Heart right ventricle (tissue), 16 donors: Measurements from ENCODE around the gene APOA4. TPM values are rescaled to one million over a fixed set of nuclear protein-coding genes. Genes with fewer than 3 reads are reported as not detected.

Source experiments
- ATAC-seq, 8 donors: fragments of 200-7000 bp; cut with Tn5 transposase; one replicate each; pipeline ENCODE4 v1.9.1; 2020; ENCODE audit warnings: mild to moderate bottlenecking in 8 of 8, moderate library complexity in 8 of 8, moderate number of reproducible peaks in 1 of 8
- DNase-seq, 2 donors: peaks; one replicate each; pipeline ENCODE4 v3.0.0-alpha.2; 2020
- H3K27ac ChIP-seq, 10 donors: fragments of 200-600 bp; sonication (generic) in 2 of 10; one replicate each; pipeline versions ENCODE4 v1.5.0 to v1.8.0; 2020 to 2022; ENCODE audit warnings: mild to moderate bottlenecking in 3 of 10
- H3K27me3 ChIP-seq, 7 donors: fragments of 200-600 bp; one replicate each; pipeline ENCODE4 v1.8.0; 2021 to 2022; ENCODE audit warnings: mild to moderate bottlenecking in 2 of 7
- H3K36me3 ChIP-seq, 9 donors: fragments of 200-600 bp; sonication (generic) in 1 of 9; one replicate each; pipeline versions ENCODE4 v1.5.0 to v1.8.0; 2020 to 2022; ENCODE audit warnings: mild to moderate bottlenecking in 2 of 9
- H3K4me1 ChIP-seq, 9 donors: fragments of 200-600 bp; sonication (generic) in 1 of 9; one replicate each; pipeline versions ENCODE4 v1.5.0 to v1.8.0; 2020 to 2022; ENCODE audit warnings: mild to moderate bottlenecking in 4 of 9
- H3K4me3 ChIP-seq, 10 donors: fragments of 200-600 bp; sonication (generic) in 2 of 10; one replicate each; pipeline versions ENCODE4 v1.5.0 to v1.8.0; 2020 to 2022; ENCODE audit warnings: mild to moderate bottlenecking in 7 of 10, moderate library complexity in 2 of 10
- H3K9me3 ChIP-seq, 11 donors: fragments of 200-600 bp in 10 of 11; sonication (generic) in 2 of 11; one replicate each; pipeline versions ENCODE4 v1.5.0 to v1.8.0; 2013 to 2022; ENCODE audit warnings: mild to moderate bottlenecking in 2 of 11, control low read depth in 1 of 11, moderate library complexity in 1 of 11
- CTCF ChIP-seq, 9 donors: fragments of 200-600 bp; sonication (generic) in 2 of 9; IDR thresholded peaks; one replicate each; pipeline versions ENCODE4 v1.5.0 to v1.8.0; 2021 to 2022; ENCODE audit warnings: antibody characterized with exemption in 9 of 9, mild to moderate bottlenecking in 5 of 9, moderate library complexity in 1 of 9
- WGBS, 2 donors: extraction: QIAGEN DNeasy Blood & Tissue Kit; methylation state at CpG; one replicate each; pipeline ENCODE4 v1.1.7; 2013; ENCODE audit warnings: inconsistent platforms in 1 of 2; 5-methylcytosine and 5-hydroxymethylcytosine counted together
- intact Hi-C, 10 donors: fragments of 100-400 bp; cut with DNase I; formaldehyde crosslinking; loops; one replicate each; pipeline versions ENCODE4 v1.11.1 to v1.14.2; 2022
- polyA plus RNA-seq, 2 donors: library from polyadenylated mRNA; stranded (reverse); fragments of 200-250 nt; gene quantifications; one replicate each; pipeline ENCODE4 v1.2.3, GENCODE V29; 2013
- total RNA-seq, 10 donors: library from RNA; stranded (reverse); fragmentation: NEBNext Ultra II Directional in 3 of 10; extraction: Animal tissue kit (Norgen Biotek cat#: 25700) in 3 of 10; gene quantifications; one replicate each; pipeline versions ENCODE4 v1.2.1 to v1.2.4, GENCODE V29; 2021 to 2023
- donor health status: Arrhythmogenic right ventricular cardiomyopathy.
- donor health status: ischemic (EF 13 %, LVEDD 7.1; RV severe dilation, severe dysfunction).
- donor health status: healthy with polysubstance abuse.
- donor health status: DM: no; HTN: yes; CAD: no.
- donor health status: DM: no; HTN: no; CAD: no.
- donor health status: ischemic (EF 25% LVEDD 6.9; RV normal size, moderate dysfunction).
- donor health status: ischemic (EF 25% LVEDD 5.7; RV mildly dilated, moderate dysfunction).
- donor health status: healthy.
- donor health status: DM: yes; HTN: yes; CAD: no.
- donor health status: Ischemic cardiomyopathy.
- donor health status: ischemic (EF 35%, LVEDD 5.7; RV mildly dilated, moderate dysfunction).
- donor health status: nonischemic (EF 11% LVEDD 7.7; RV severe dilation, severe dysfunction).
- donor health status: DM: yes; HTN: yes; CAD: no.
- donor health status: PGD.
- donor health status: ischemic (EF 29% LVEDD 5.4; RV normal size, mild dysfunction).
- donor health status: nonischemic (EF 23%, LVEDD 6.1; RV moderate dilation, normal function).

Gene APOA4
- total and polyA plus RNA-seq, 12 donors = 0.26 to 0.75 (median 0.28) TPM; not detected in 9

- Histone ChIP-seq H3K9me3 (no peaks in the 10 kb centered on the region), H3K4me3 (no peak within 1 kb of the TSS), H3K36me3 (no peaks in the 10 kb centered on the region), H3K27ac (no peak within 1 kb of the TSS), H3K27me3 (no peaks in the 10 kb centered on the region), H3K4me1 (peaks cover 0 to 6% (median 2%) of the 10 kb centered on the region in 9 donors)
- DNase-seq (no peak), ATAC-seq (peak in 1 of 8 donors; percentile 7)
- TF ChIP-seq CTCF (IDR thresholded peaks at IDR 0.05) = no peak
- 68 to 75% methylated on average over 9 of the region's 9 CpGs for WGBS, 2 donors
- intact Hi-C loops = loop anchor here in 1 of 10 donors (5.0 kb wide), 1 partner anchor 37 kb away; the partner anchor contains the start of gene APOA5
These were observed 6.5 kb upstream of the APOA4 start, which contains the start of gene APOC3 for GRCh38 chr11:116829525-116830183. TSS of gene APOC3 (plus strand) at chr11:116829907. CDS start at chr11:116830583, 676 bp downstream.

DNA sequence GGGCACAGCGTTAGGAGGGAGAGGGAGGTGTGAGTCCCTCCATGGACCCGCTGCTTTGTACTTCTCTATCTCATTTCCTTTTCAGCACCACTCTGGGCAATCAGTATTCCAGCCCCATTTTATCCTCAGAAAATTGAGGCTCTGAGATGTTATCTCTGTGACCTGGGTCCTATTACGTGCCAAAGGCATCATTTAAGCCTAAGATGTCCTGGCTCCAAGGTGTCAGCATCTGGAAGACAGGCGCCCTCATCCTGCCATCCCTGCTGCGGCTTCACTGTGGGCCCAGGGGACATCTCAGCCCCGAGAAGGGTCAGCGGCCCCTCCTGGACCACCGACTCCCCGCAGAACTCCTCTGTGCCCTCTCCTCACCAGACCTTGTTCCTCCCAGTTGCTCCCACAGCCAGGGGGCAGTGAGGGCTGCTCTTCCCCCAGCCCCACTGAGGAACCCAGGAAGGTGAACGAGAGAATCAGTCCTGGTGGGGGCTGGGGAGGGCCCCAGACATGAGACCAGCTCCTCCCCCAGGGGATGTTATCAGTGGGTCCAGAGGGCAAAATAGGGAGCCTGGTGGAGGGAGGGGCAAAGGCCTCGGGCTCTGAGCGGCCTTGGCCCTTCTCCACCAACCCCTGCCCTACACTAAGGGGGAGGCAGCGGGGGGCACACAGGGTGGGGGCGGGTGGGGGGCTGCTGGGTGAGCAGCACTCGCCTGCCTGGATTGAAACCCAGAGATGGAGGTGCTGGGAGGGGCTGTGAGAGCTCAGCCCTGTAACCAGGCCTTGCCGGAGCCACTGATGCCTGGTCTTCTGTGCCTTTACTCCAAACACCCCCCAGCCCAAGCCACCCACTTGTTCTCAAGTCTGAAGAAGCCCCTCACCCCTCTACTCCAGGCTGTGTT lies 5.8 kb upstream of the APOA4 start:
- H3K27ac ChIP-seq = no peak overlapping the region
- peaks cover 0 to 3% (median 0%) of the 10 kb centered on the region in 9 donors for H3K4me1 ChIP-seq
- intact Hi-C loops = no loop called here
- no peaks in the 10 kb centered on the region for H3K27me3 ChIP-seq
- DNase-seq = no peak
- 65 to 72% methylated on average over 16 of the region's 16 CpGs for WGBS, 2 donors
- ATAC-seq = no peak
- H3K36me3 ChIP-seq = no peaks in the 10 kb centered on the region
- H3K9me3 ChIP-seq = no peaks in the 10 kb centered on the region
- H3K4me3 ChIP-seq = no peak overlapping the region
- no peak for TF ChIP-seq CTCF (IDR thresholded peaks at IDR 0.05)

- intact Hi-C loops = loop anchor here in 1 of 10 donors (1.0 kb wide), 1 partner anchor 17 kb away; no protein-coding TSS in a partner anchor
- 94 to 96% methylated on average over 6 of the region's 6 CpGs for whole genome bisulfite sequencing, 2 donors
- no peaks in the 10 kb centered on the region for H3K9me3 ChIP-seq
- no peak overlapping the region for H3K4me3 ChIP-seq
- no peaks in the 10 kb centered on the region for H3K36me3 ChIP-seq
- no peak overlapping the region for H3K27ac ChIP-seq
- ATAC-seq (no peak), DNase-seq (no peak)
- no peak for TF ChIP-seq CTCF (IDR thresholded peaks at IDR 0.05)
- no peaks in the 10 kb centered on the region for H3K27me3 ChIP-seq
- H3K4me1 ChIP-seq = peaks cover 0 to 3% (median 0%) of the 10 kb centered on the region in 9 donors
These were observed 4.4 kb upstream of the APOA4 start for GRCh38 chr11:116827461-116827860.

GRCh38 chr11:116826751-116827431 lies 3.8 kb upstream of the APOA4 start:
- Histone ChIP-seq H3K9me3 (no peaks in the 10 kb centered on the region), H3K4me1 (peaks cover 0 to 3% (median 0%) of the 10 kb centered on the region in 9 donors), H3K27ac (no peak overlapping the region), H3K27me3 (no peaks in the 10 kb centered on the region), H3K4me3 (no peak overlapping the region), H3K36me3 (no peaks in the 10 kb centered on the region)
- 67 to 73% methylated on average over 9 of the region's 9 CpGs for WGBS, 2 donors
- ATAC-seq = no peak
- intact Hi-C loops = loop anchor here in 1 of 10 donors (1.0 kb wide), 1 partner anchor 17 kb away; no protein-coding TSS in a partner anchor
- TF ChIP-seq CTCF (IDR thresholded peaks at IDR 0.05) = no peak
- DNase-seq = no peak
